Activated CD8-positive, alpha-beta T cell treated with anti-CD3 and anti-CD28 coated beads, Interleukin-2, amount 10 ng/mL, durations not matched to agents 7 days and 5 days (primary cell): ENCODE results near the gene MTNR1A. TPM values are rescaled to one million over a fixed set of nuclear protein-coding genes. Genes with fewer than 3 reads are reported as not detected.

Experiments used
- ATAC-seq: fragments of 150-1000 bp; cut with Tn5 transposase; one replicate; pipeline ENCODE4 v1.10.0; 2021; ENCODE audit warnings: moderate library complexity
- CTCF ChIA-PET: fragments of 350-600 bp; sonication (Branson Sonifier 250); formaldehyde crosslinking; loops from one replicate; lab custom pipeline; 2021; ENCODE audit warnings: antibody characterized with exemption; lab: Charles Lee
- POLR2A ChIA-PET: fragments of 350-600 bp; sonication (Branson Sonifier 250); formaldehyde crosslinking; loops from one replicate; lab custom pipeline; 2021; ENCODE audit warnings: antibody characterized with exemption; lab: Charles Lee
- DNase-seq: peaks from one replicate; pipeline ENCODE4 v3.0.0-alpha.2; 2020
- H3K27ac Mint-ChIP-seq: one replicate; pipeline ENCODE4 v1.8.0; 2021; ENCODE audit warnings: mild to moderate bottlenecking, mixed read lengths
- H3K27me3 Mint-ChIP-seq: one replicate; pipeline ENCODE4 v1.8.0; 2021; ENCODE audit warnings: low read depth, mixed read lengths
- H3K36me3 Mint-ChIP-seq: one replicate; pipeline ENCODE4 v1.8.0; 2021; ENCODE audit warnings: low read depth, mixed read lengths
- H3K4me1 Mint-ChIP-seq: one replicate; pipeline ENCODE4 v1.8.0; 2021; ENCODE audit warnings: low read depth, mixed read lengths
- H3K4me3 Mint-ChIP-seq: one replicate; pipeline ENCODE4 v1.8.0; 2021; ENCODE audit warnings: mild to moderate bottlenecking, mixed read lengths
- H3K9me3 Mint-ChIP-seq: one replicate; pipeline ENCODE4 v1.8.0; 2022; ENCODE audit warnings: mixed read lengths; ENCODE audit not compliant: insufficient read depth
- total RNA-seq, 2 experiments: library from RNA; stranded (reverse); gene quantifications; one replicate each; pipeline ENCODE4 v1.2.3, GENCODE V29; 2021

The MTNR1A gene
- total RNA-seq, 2 experiments from 2014 or later, result not detected

DNA sequence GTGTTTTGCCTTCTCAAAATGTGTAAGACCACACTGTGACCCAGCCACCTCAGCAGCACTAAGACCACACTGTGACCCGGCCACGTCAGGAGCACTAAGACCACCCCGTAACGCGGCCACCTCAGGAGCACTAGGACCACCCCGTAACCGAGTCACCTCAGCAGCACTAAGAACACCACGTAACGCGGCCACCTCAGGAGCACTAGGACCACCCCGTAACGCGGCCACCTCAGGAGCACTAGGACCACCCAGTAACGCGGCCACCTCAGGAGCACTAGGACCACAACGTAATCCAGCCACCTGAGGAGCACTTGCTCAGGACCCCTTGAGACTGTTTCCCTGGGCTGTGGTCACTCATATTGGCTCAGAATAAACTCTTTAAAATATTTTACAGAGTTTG lies 71.7 kb downstream of the MTNR1A start:
- POLR2A ChIA-PET, result interaction anchor here (0.6 kb wide), 1 partner anchor 42 kb away, joined by 3 read pairs; no protein-coding TSS in a partner anchor
- Mint-ChIP-seq H3K27ac (no peak overlapping the region), H3K27me3 (no peaks in the 10 kb centered on the region), H3K9me3 (no peaks in the 10 kb centered on the region), H3K4me1 (no peaks in the 10 kb centered on the region), H3K36me3 (no peaks in the 10 kb centered on the region), H3K4me3 (no peak overlapping the region)
- CTCF ChIA-PET, result no interaction called here
- DNase-seq (no peak), ATAC-seq (no peak)

Other genes with a start within 250 kb of the MTNR1A start
- not detected for gene FAT1, start 168.3 kb upstream of the MTNR1A start, total RNA-seq